Keratinocyte (primary cell): ENCODE data around the gene GYS2. TPM values are rescaled to one million over a fixed set of nuclear protein-coding genes. Genes with fewer than 3 reads are reported as not detected.

Experiments used
- DNase-seq: peaks from one replicate; pipeline ENCODE4 v3.0.0-alpha.2; 2011; ENCODE audit warnings: low read depth, missing footprints, low spot score
- FAIRE-seq: peaks from 2 replicates; lab custom pipeline; 2011; peaks lifted over from hg19 to GRCh38; lab: Jason Lieb, UNC
- H2AFZ ChIP-seq: 2 replicates; pipeline ENCODE4 v1.6.0; 2012; ENCODE audit warnings: low read length, control low read depth, inconsistent platforms; ENCODE audit not compliant: control insufficient read depth
- H3K27ac ChIP-seq: 2 replicates; pipeline ENCODE4 v1.5.1; 2011; ENCODE audit warnings: low read length; ENCODE audit not compliant: control insufficient read depth, insufficient read depth
- H3K27me3 ChIP-seq: 3 replicates; pipeline ENCODE4 v1.6.0; 2011; ENCODE audit warnings: low read length; ENCODE audit not compliant: control insufficient read depth, insufficient read depth; ENCODE audit errors: extremely low read depth
- H3K36me3 ChIP-seq, 2 experiments: 2 replicates in 1 of 2; 3 replicates in 1 of 2; pipeline ENCODE4 v1.5.1; 2011; ENCODE audit warnings: low read length in 2 of 2, mild to moderate bottlenecking in 1 of 2; ENCODE audit not compliant: control insufficient read depth in 2 of 2, insufficient read depth in 2 of 2; ENCODE audit errors: extremely low read depth in 1 of 2
- H3K4me1 ChIP-seq: 3 replicates; pipeline ENCODE4 v1.5.1; 2011; ENCODE audit warnings: low read length; ENCODE audit not compliant: control insufficient read depth, insufficient read depth; ENCODE audit errors: extremely low read depth
- H3K4me2 ChIP-seq: 3 replicates; pipeline ENCODE4 v1.6.0; 2011; ENCODE audit warnings: low read depth, low read length; ENCODE audit not compliant: control insufficient read depth, insufficient read depth; ENCODE audit errors: extremely low read depth
- H3K4me3 ChIP-seq, 3 experiments: fragments of 200-600 bp in 1 of 3; sonication (generic) in 1 of 3; 2 replicates in 2 of 3; 3 replicates in 1 of 3; pipeline ENCODE4 v1.5.1; 2011 to 2016; ENCODE audit warnings: low read length in 3 of 3, mild to moderate bottlenecking in 3 of 3, control low read depth in 2 of 3, inconsistent platforms in 1 of 3, low read depth in 1 of 3, mixed read lengths in 1 of 3, mixed run types in 1 of 3, moderate library complexity in 1 of 3; ENCODE audit not compliant: control insufficient read depth in 2 of 3, insufficient read depth in 2 of 3; ENCODE audit errors: extremely low read depth in 1 of 3
- H3K79me2 ChIP-seq: 2 replicates; pipeline ENCODE4 v1.6.0; 2012; ENCODE audit warnings: low read length; ENCODE audit not compliant: control insufficient read depth, insufficient read depth
- H3K9ac ChIP-seq: 3 replicates; pipeline ENCODE4 v1.6.0; 2011; ENCODE audit warnings: low read length; ENCODE audit not compliant: control insufficient read depth, insufficient read depth; ENCODE audit errors: extremely low read depth
- H3K9me1 ChIP-seq: 3 replicates; pipeline ENCODE4 v1.6.0; 2011; ENCODE audit warnings: low read length; ENCODE audit not compliant: control insufficient read depth, insufficient read depth; ENCODE audit errors: extremely low read depth
- H3K9me3 ChIP-seq: 2 replicates; pipeline ENCODE4 v1.5.1; 2012; ENCODE audit warnings: low read depth, low read length; ENCODE audit not compliant: control insufficient read depth
- H4K20me1 ChIP-seq: 3 replicates; pipeline ENCODE4 v1.6.0; 2011; ENCODE audit warnings: low read length; ENCODE audit not compliant: control insufficient read depth, insufficient read depth; ENCODE audit errors: extremely low read depth
- EZH2 ChIP-seq: IDR thresholded peaks from one replicate; pipeline ENCODE4 v1.6.1; 2012; ENCODE audit warnings: inconsistent platforms, mild to moderate bottlenecking, low read length, moderate library complexity
- dilution Hi-C: fragments of 300-500 bp; cut with MboI; formaldehyde crosslinking; loops from one replicate; pipeline ENCODE4 v1.7.0; 2020; ENCODE audit warnings: low sequenced_read_pairs; ENCODE audit not compliant: extremely low pct_ligation_motif_present
- polyA plus RNA-seq, 5 experiments: library from polyadenylated mRNA; depleted of rRNA in 3 of 5; stranded (reverse) in 3 of 5; stranded (forward) in 1 of 5; unstranded in 1 of 5; fragments of >200 nt; gene quantifications; 1 replicate in 1 of 5; 2 replicates in 3 of 5; 3 replicates in 1 of 5; pipeline versions ENCODE4 v1.2.1 to v1.2.3, GENCODE V29; 2011 to 2012; ENCODE audit warnings: missing spikeins in 2 of 5, low read depth in 1 of 5, low replicate concordance in 1 of 5
- TF ChIP-seq, protein P1 (sequence below), 3 experiments: IDR thresholded peaks in 1 of 3; conservative IDR thresholded peaks in 1 of 3; optimal IDR thresholded peaks in 1 of 3; 2 replicates in 2 of 3; 3 replicates in 1 of 3; pipeline versions ENCODE3 to v1.5.1; 2011; ENCODE audit warnings: low read length in 3 of 3, mild to moderate bottlenecking in 3 of 3, moderate library complexity in 2 of 3, control low read depth in 1 of 3, inconsistent platforms in 1 of 3; ENCODE audit not compliant: insufficient read depth in 2 of 3; ENCODE audit errors: extremely low read depth in 1 of 3

GYS2 gene
- polyA plus RNA-seq, 1 donor (not counting 4 experiments of a cell fraction or from before 2014, with no cell fraction given), result not detected

GRCh38 chr12:21573733-21574358, 30.8 kb downstream of the GYS2 start:
- H3K4me3 ChIP-seq, result no peak overlapping the region
- H3K4me2 ChIP-seq, result no peak overlapping the region
- no peak overlapping the region for H3K9ac ChIP-seq
- dilution Hi-C loops, result no loop called here
- no peak for DNase-seq
- no peaks in the 10 kb centered on the region for H3K79me2 ChIP-seq
- no peak overlapping the region for H3K27ac ChIP-seq
- no peaks in the 10 kb centered on the region for H3K27me3 ChIP-seq
- H3K36me3 ChIP-seq, result no peaks in the 10 kb centered on the region
- no peaks in the 10 kb centered on the region for H3K9me1 ChIP-seq
- H2AFZ ChIP-seq, result no peak overlapping the region
- no peak for TF ChIP-seq EZH2
- TF ChIP-seq, protein P1, sequence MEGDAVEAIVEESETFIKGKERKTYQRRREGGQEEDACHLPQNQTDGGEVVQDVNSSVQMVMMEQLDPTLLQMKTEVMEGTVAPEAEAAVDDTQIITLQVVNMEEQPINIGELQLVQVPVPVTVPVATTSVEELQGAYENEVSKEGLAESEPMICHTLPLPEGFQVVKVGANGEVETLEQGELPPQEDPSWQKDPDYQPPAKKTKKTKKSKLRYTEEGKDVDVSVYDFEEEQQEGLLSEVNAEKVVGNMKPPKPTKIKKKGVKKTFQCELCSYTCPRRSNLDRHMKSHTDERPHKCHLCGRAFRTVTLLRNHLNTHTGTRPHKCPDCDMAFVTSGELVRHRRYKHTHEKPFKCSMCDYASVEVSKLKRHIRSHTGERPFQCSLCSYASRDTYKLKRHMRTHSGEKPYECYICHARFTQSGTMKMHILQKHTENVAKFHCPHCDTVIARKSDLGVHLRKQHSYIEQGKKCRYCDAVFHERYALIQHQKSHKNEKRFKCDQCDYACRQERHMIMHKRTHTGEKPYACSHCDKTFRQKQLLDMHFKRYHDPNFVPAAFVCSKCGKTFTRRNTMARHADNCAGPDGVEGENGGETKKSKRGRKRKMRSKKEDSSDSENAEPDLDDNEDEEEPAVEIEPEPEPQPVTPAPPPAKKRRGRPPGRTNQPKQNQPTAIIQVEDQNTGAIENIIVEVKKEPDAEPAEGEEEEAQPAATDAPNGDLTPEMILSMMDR (optimal IDR thresholded peaks at IDR 0.05 in 1 of 3, IDR thresholded peaks at IDR 0.05 in 1 of 3, conservative IDR thresholded peaks at IDR 0.05 in 1 of 3; ENCODE audit: extremely low read depth in 1 of 3, insufficient read depth in 2 of 3, low read length in 3 of 3), result no peak
- H3K4me1 ChIP-seq, result no peaks in the 10 kb centered on the region
- H3K9me3 ChIP-seq, result no peaks in the 10 kb centered on the region
- H4K20me1 ChIP-seq, result no peaks in the 10 kb centered on the region
- no peak for FAIRE-seq

- TF ChIP-seq EZH2, result no peak
- TF ChIP-seq, protein P1 (optimal IDR thresholded peaks at IDR 0.05 in 1 of 3, IDR thresholded peaks at IDR 0.05 in 1 of 3, conservative IDR thresholded peaks at IDR 0.05 in 1 of 3; ENCODE audit: extremely low read depth in 1 of 3, insufficient read depth in 2 of 3, low read length in 3 of 3), result no peak
- H3K27me3 ChIP-seq, result no peaks in the 10 kb centered on the region
- no peak overlapping the region for H3K4me2 ChIP-seq
- no peaks in the 10 kb centered on the region for H3K9me1 ChIP-seq
- dilution Hi-C loops, result no loop called here
- no peak overlapping the region for H3K27ac ChIP-seq
- DNase-seq, result no peak
- no peak for FAIRE-seq
- no peak overlapping the region for H2AFZ ChIP-seq
- no peaks in the 10 kb centered on the region for H3K9me3 ChIP-seq
- no peaks in the 10 kb centered on the region for H3K36me3 ChIP-seq
- H3K9ac ChIP-seq, result no peak overlapping the region
- H3K4me1 ChIP-seq, result no peaks in the 10 kb centered on the region
- no peaks in the 10 kb centered on the region for H4K20me1 ChIP-seq
- H3K79me2 ChIP-seq, result no peaks in the 10 kb centered on the region
- no peak overlapping the region for H3K4me3 ChIP-seq
Observed at GRCh38 chr12:21571046-21571445, 33.6 kb downstream of the GYS2 start.
